H9 (cell line): ENCODE results near the gene FAM124A. TPM values are rescaled to one million over a fixed set of nuclear protein-coding genes. Genes with fewer than 3 reads are reported as not detected.
A peak's percentile ranks its signal among the peaks of the same experiment; 100 is the strongest.

Experiments used
- DNase-seq: peaks from one replicate; pipeline ENCODE4 v3.0.0-alpha.2; 2017
- H2AFZ ChIP-seq: one replicate; pipeline ENCODE4 v1.6.1; 2013; ENCODE audit warnings: mild to moderate bottlenecking, low read length, control low read depth, moderate library complexity
- H2AK5ac ChIP-seq: 2 replicates; pipeline ENCODE4 v1.6.1; 2013; ENCODE audit warnings: low read length, control low read depth, mixed read lengths; ENCODE audit not compliant: insufficient read length
- H2BK120ac ChIP-seq: one replicate; pipeline ENCODE4 v1.6.1; 2013; ENCODE audit warnings: low read depth, mild to moderate bottlenecking, low read length, control low read depth, inconsistent platforms; ENCODE audit not compliant: poor library complexity, severe bottlenecking
- H2BK12ac ChIP-seq: 2 replicates; pipeline ENCODE4 v1.6.1; 2013; ENCODE audit warnings: low read length, control low read depth, mixed read lengths, low read depth; ENCODE audit not compliant: insufficient read length
- H2BK15ac ChIP-seq: 2 replicates; pipeline ENCODE4 v1.6.1; 2013; ENCODE audit warnings: low read depth, low read length, control low read depth
- H2BK20ac ChIP-seq: one replicate; pipeline ENCODE4 v1.6.1; 2013; ENCODE audit warnings: low read depth, mild to moderate bottlenecking, low read length, control low read depth, inconsistent platforms; ENCODE audit not compliant: poor library complexity, severe bottlenecking
- H2BK5ac ChIP-seq: 2 replicates; pipeline ENCODE4 v1.6.1; 2013; ENCODE audit warnings: low read length, control low read depth, mixed read lengths; ENCODE audit not compliant: insufficient read length
- H3K14ac ChIP-seq: 2 replicates; pipeline ENCODE4 v1.6.1; 2013; ENCODE audit warnings: low read length, control low read depth; ENCODE audit not compliant: insufficient read depth
- H3K18ac ChIP-seq: 2 replicates; pipeline ENCODE4 v1.6.1; 2013; ENCODE audit warnings: low read depth, mild to moderate bottlenecking, mixed read lengths, low read length, control low read depth; ENCODE audit not compliant: insufficient read length
- H3K23ac ChIP-seq: 2 replicates; pipeline ENCODE4 v1.6.1; 2013; ENCODE audit warnings: low read length, control low read depth, mixed read lengths, low read depth; ENCODE audit not compliant: insufficient read length
- H3K23me2 ChIP-seq: 2 replicates; pipeline ENCODE4 v1.6.1; 2013; ENCODE audit warnings: low read depth, mild to moderate bottlenecking, mixed read lengths, low read length, control low read depth; ENCODE audit not compliant: insufficient read length, poor library complexity, severe bottlenecking
- H3K27ac ChIP-seq: 2 replicates; pipeline ENCODE4 v1.5.1; 2013; ENCODE audit warnings: low read length, control low read depth, mixed read lengths, low read depth; ENCODE audit not compliant: insufficient read length
- H3K27me3 ChIP-seq: 2 replicates; pipeline ENCODE4 v1.6.1; 2013; ENCODE audit warnings: low read length, control low read depth, inconsistent platforms; ENCODE audit not compliant: insufficient read depth
- H3K4ac ChIP-seq: 2 replicates; pipeline ENCODE4 v1.6.1; 2013; ENCODE audit warnings: low read depth, mild to moderate bottlenecking, control low read depth, inconsistent platforms, low read length, moderate library complexity
- H3K4me1 ChIP-seq: 2 replicates; pipeline ENCODE4 v1.6.1; 2013; ENCODE audit warnings: low read length, control low read depth, inconsistent platforms; ENCODE audit not compliant: insufficient read depth
- H3K4me2 ChIP-seq: 2 replicates; pipeline ENCODE4 v1.6.1; 2013; ENCODE audit warnings: low read length, control low read depth, mixed read lengths; ENCODE audit not compliant: insufficient read length, insufficient read depth
- H3K56ac ChIP-seq: 2 replicates; pipeline ENCODE4 v1.6.1; 2013; ENCODE audit warnings: low read depth, mild to moderate bottlenecking, mixed read lengths, low read length, control low read depth; ENCODE audit not compliant: insufficient read length
- H3K79me1 ChIP-seq: 2 replicates; pipeline ENCODE4 v1.6.1; 2013; ENCODE audit warnings: low read depth, mild to moderate bottlenecking, moderate library complexity, low read length, control low read depth, inconsistent platforms; ENCODE audit not compliant: insufficient read depth, poor library complexity, severe bottlenecking
- H3K79me2 ChIP-seq: 2 replicates; pipeline ENCODE4 v1.6.1; 2013; ENCODE audit warnings: low read length, control low read depth, inconsistent platforms; ENCODE audit not compliant: insufficient read depth
- H3K9ac ChIP-seq: 2 replicates; pipeline ENCODE4 v1.6.1; 2013; ENCODE audit warnings: low read length, control low read depth, mixed read lengths; ENCODE audit not compliant: insufficient read length; ENCODE audit errors: extremely low read depth
- H3K9me3 ChIP-seq: one replicate; pipeline ENCODE4 v1.6.1; 2013; ENCODE audit warnings: low read depth, low read length, inconsistent platforms; ENCODE audit not compliant: control insufficient read depth
- H3T11ph ChIP-seq: one replicate; pipeline ENCODE4 v1.6.1; 2013; ENCODE audit warnings: mild to moderate bottlenecking, low read length, control low read depth, inconsistent platforms
- H4K20me1 ChIP-seq: one replicate; pipeline ENCODE4 v1.6.1; 2013; ENCODE audit not compliant: control insufficient read depth, insufficient read length, insufficient read depth
- H4K5ac ChIP-seq: 2 replicates; pipeline ENCODE4 v1.6.1; 2013; ENCODE audit warnings: low read depth, mild to moderate bottlenecking, mixed read lengths, low read length, control low read depth; ENCODE audit not compliant: insufficient read length
- H4K8ac ChIP-seq: replicated peaks from 2 replicates; pipeline ENCODE4 v1.6.1; 2013; ENCODE audit warnings: low read length, control low read depth, mixed read lengths, low read depth; ENCODE audit not compliant: insufficient read length
- H4K91ac ChIP-seq: 2 replicates; pipeline ENCODE4 v1.6.1; 2013; ENCODE audit warnings: low read depth, mild to moderate bottlenecking, moderate library complexity, mixed read lengths, low read length, control low read depth; ENCODE audit not compliant: insufficient read length
- H3K27ac Mint-ChIP-seq, 3 experiments: 2 replicates in 2 of 3; 3 replicates in 1 of 3; pipeline ENCODE4 v1.8.0; 2020 to 2021; ENCODE audit warnings: mixed read lengths in 3 of 3, mild to moderate bottlenecking in 1 of 3, moderate library complexity in 1 of 3
- H3K27me3 Mint-ChIP-seq: 2 replicates; pipeline ENCODE4 v1.8.0; 2021; ENCODE audit warnings: low read depth, mild to moderate bottlenecking, moderate library complexity, mixed read lengths
- H3K36me3 Mint-ChIP-seq, 3 experiments: 2 replicates in 2 of 3; 3 replicates in 1 of 3; pipeline ENCODE4 v1.8.0; 2020 to 2021; ENCODE audit warnings: low read depth in 3 of 3, mixed read lengths in 3 of 3; ENCODE audit not compliant: insufficient read depth in 1 of 3
- H3K4me1 Mint-ChIP-seq, 2 experiments: 2 replicates each; pipeline ENCODE4 v1.8.0; 2020; ENCODE audit warnings: mixed read lengths in 2 of 2
- H3K4me3 Mint-ChIP-seq, 2 experiments: 2 replicates in 1 of 2; 3 replicates in 1 of 2; pipeline ENCODE4 v1.8.0; 2020 to 2021; ENCODE audit warnings: mild to moderate bottlenecking in 2 of 2, mixed read lengths in 2 of 2, moderate library complexity in 1 of 2
- H3K9me3 Mint-ChIP-seq, 2 experiments: 2 replicates in 1 of 2; 3 replicates in 1 of 2; pipeline ENCODE4 v1.8.0; 2020; ENCODE audit warnings: mild to moderate bottlenecking in 2 of 2, mixed read lengths in 2 of 2, moderate library complexity in 1 of 2
- CTCF ChIP-seq: fragments of 200-600 bp; sonication (generic); conservative IDR thresholded peaks from 3 replicates; pipeline ENCODE4 v1.8.0; 2021; ENCODE audit warnings: antibody characterized with exemption, mild to moderate bottlenecking
- WGBS: extraction: QIAGEN DNeasy Blood & Tissue Kit; methylation state at CpG from one replicate; pipeline ENCODE4 v1.1.7; 2013; ENCODE audit warnings: missing lambda C conversion rate, low lambda C conversion rate, mixed read lengths; ENCODE audit not compliant: insufficient read length; ENCODE audit errors: extremely low coverage; 5-methylcytosine and 5-hydroxymethylcytosine counted together
- total RNA-seq: library from RNA; stranded (reverse); gene quantifications from 2 replicates; pipeline ENCODE4 v1.2.1, GENCODE V29; 2021

FAM124A gene
- total RNA-seq, 1 experiment from 2014 or later: 41.9 TPM

GRCh38 chr13:51257187-51257586, 35.0 kb downstream of the FAM124A start:
- DNase-seq: no peak
- H3K23ac ChIP-seq: no peak overlapping the region
- Mint-ChIP-seq H3K36me3 (peaks cover 59 to 88% (median 78%) of the 10 kb centered on the region in 3 experiments), H3K4me3 (no peak overlapping the region), H3K27ac (peak overlapping the region in 1 of 3 experiments; percentile 24; a peak in 1 of 7 replicates), H3K9me3 (peaks cover 0 to 2% of the 10 kb centered on the region in 2 experiments; a peak in 1 of 5 replicates), H3K27me3 (no peaks in the 10 kb centered on the region), H3K4me1 (peaks cover 78 to 79% of the 10 kb centered on the region in 2 experiments)
- H3K14ac ChIP-seq: no peak overlapping the region
- peak; percentile 47 for TF ChIP-seq CTCF
- H2AK5ac ChIP-seq: no peak overlapping the region
- H3K4me2 ChIP-seq: no peak overlapping the region
- no peak overlapping the region for H3K56ac ChIP-seq
- H4K8ac ChIP-seq: no peak overlapping the region
- peaks cover 3% of the 10 kb centered on the region; the same call in 1 of the 2 replicates for H3K4me1 ChIP-seq
- H4K20me1 ChIP-seq: peaks cover 3% of the 10 kb centered on the region
- no peak overlapping the region for H3K9ac ChIP-seq
- no peaks in the 10 kb centered on the region for H3K23me2 ChIP-seq
- H2BK15ac ChIP-seq: no peak overlapping the region
- no CpG with 5 or more reads among the region's 2 CpGs for WGBS
- no peak overlapping the region for H2BK5ac ChIP-seq
- H3K79me1 ChIP-seq: peaks cover 3% of the 10 kb centered on the region
- H3T11ph ChIP-seq: no peak overlapping the region
- no peak overlapping the region for H2BK12ac ChIP-seq
- no peaks in the 10 kb centered on the region for H3K27me3 ChIP-seq
- peaks cover 11% of the 10 kb centered on the region; the same call in 1 of the 2 replicates for H3K79me2 ChIP-seq
- no peaks in the 10 kb centered on the region for H3K9me3 ChIP-seq
- no peak overlapping the region for H2AFZ ChIP-seq
- H3K4ac ChIP-seq: no peak overlapping the region
- no peak overlapping the region for H4K5ac ChIP-seq
- H3K27ac ChIP-seq: no peak overlapping the region
- no peak overlapping the region for H4K91ac ChIP-seq
- no peak overlapping the region for H2BK120ac ChIP-seq
- H3K18ac ChIP-seq: no peak overlapping the region
- no peak overlapping the region for H2BK20ac ChIP-seq
